ENCODE measurements around the gene SZRD1. TPM values are rescaled to one million over a fixed set of nuclear protein-coding genes. Genes with fewer than 3 reads are reported as not detected.

The SZRD1 gene
- total and polyA plus RNA-seq, 2 experiments from 2014 or later: 61.1 to 92.6 TPM

- H3K4me1 ChIP-seq (ENCODE audit: insufficient read depth): peaks cover 8% of the 10 kb centered on the region
- no peak for TF ChIP-seq EZH2 (IDR thresholded peaks at IDR 0.05; ENCODE audit: insufficient read depth, poor library complexity, severe bottlenecking)
- no peak for TF ChIP-seq EZH2phosphoT487 (IDR thresholded peaks at IDR 0.05; ENCODE audit: insufficient read depth, low read depth)
- H3K27me3 ChIP-seq (replicated peaks; ENCODE audit: insufficient read depth): no peaks in the 10 kb centered on the region
- no peaks in the 10 kb centered on the region for H3K9me2 ChIP-seq (ENCODE audit: insufficient read depth)
- in situ Hi-C loops (cut with MboI): no loop called here
- no peaks in the 10 kb centered on the region for H3K9me3 ChIP-seq (ENCODE audit: low read depth)
- no peaks in the 10 kb centered on the region for H3K79me2 ChIP-seq (ENCODE audit: insufficient read depth)
- no peak overlapping the region for H3K9ac ChIP-seq
- WGBS, 2 experiments (ENCODE audit: low coverage in 1 of 2, low lambda C conversion rate in 2 of 2, missing lambda C conversion rate in 2 of 2): 64 to 77% methylated on average over 5 of the region's 5 CpGs
- H3K4me3 ChIP-seq: no peak overlapping the region
- H3K27ac ChIP-seq: no peak overlapping the region
- no peak for DNase-seq
- H3K36me3 ChIP-seq (ENCODE audit: low read depth): no peaks in the 10 kb centered on the region
- peaks cover 10% of the 10 kb centered on the region; the same call in 1 of the 2 replicates for H3F3A ChIP-seq (ENCODE audit: insufficient read depth)
- no peaks in the 10 kb centered on the region for H4K20me1 ChIP-seq (ENCODE audit: insufficient read depth)
- H3K4me2 ChIP-seq (ENCODE audit: unreplicated experiment): no peak overlapping the region
- no peak overlapping the region for H2AFZ ChIP-seq
Measured at GRCh38 chr1:16405441-16405840, 38.4 kb downstream of the SZRD1 start.

GRCh38 chr1:16406868-16407267 is 39.8 kb downstream of the SZRD1 start:
- Histone ChIP-seq H3K27ac (no peak overlapping the region), H3K9ac (no peak overlapping the region), H3K27me3 (replicated peaks; ENCODE audit: insufficient read depth) (no peaks in the 10 kb centered on the region), H3K4me3 (no peak overlapping the region), H3K36me3 (ENCODE audit: low read depth) (no peaks in the 10 kb centered on the region), H3K4me2 (ENCODE audit: unreplicated experiment) (no peak overlapping the region), H3F3A (ENCODE audit: insufficient read depth) (peaks cover 5% of the 10 kb centered on the region; the same call in 1 of the 2 replicates), H3K9me2 (ENCODE audit: insufficient read depth) (no peaks in the 10 kb centered on the region), H3K4me1 (ENCODE audit: insufficient read depth) (peaks cover 8% of the 10 kb centered on the region), H3K79me2 (ENCODE audit: insufficient read depth) (no peaks in the 10 kb centered on the region), H3K9me3 (ENCODE audit: low read depth) (no peaks in the 10 kb centered on the region), H4K20me1 (ENCODE audit: insufficient read depth) (no peaks in the 10 kb centered on the region), H2AFZ (no peak overlapping the region)
- TF ChIP-seq EZH2phosphoT487 (IDR thresholded peaks at IDR 0.05; ENCODE audit: insufficient read depth, low read depth) (no peak), EZH2 (IDR thresholded peaks at IDR 0.05; ENCODE audit: insufficient read depth, poor library complexity, severe bottlenecking) (no peak)
- in situ Hi-C loops (cut with MboI): no loop called here
- WGBS, 2 experiments (ENCODE audit: low coverage in 1 of 2, low lambda C conversion rate in 2 of 2, missing lambda C conversion rate in 2 of 2): 88 to 91% methylated on average over 9 of the region's 9 CpGs
- no peak for DNase-seq

- H3K9me3 ChIP-seq (ENCODE audit: low read depth): no peaks in the 10 kb centered on the region
- H3K27ac ChIP-seq: no peak overlapping the region
- no peaks in the 10 kb centered on the region for H3K4me1 ChIP-seq (ENCODE audit: insufficient read depth)
- H3K4me2 ChIP-seq (ENCODE audit: unreplicated experiment): no peak overlapping the region
- H2AFZ ChIP-seq: no peak overlapping the region
- no peaks in the 10 kb centered on the region for H3K9me2 ChIP-seq (ENCODE audit: insufficient read depth)
- H3K27me3 ChIP-seq (replicated peaks; ENCODE audit: insufficient read depth): no peaks in the 10 kb centered on the region
- H3K79me2 ChIP-seq (ENCODE audit: insufficient read depth): no peaks in the 10 kb centered on the region
- TF ChIP-seq EZH2 (IDR thresholded peaks at IDR 0.05; ENCODE audit: insufficient read depth, poor library complexity, severe bottlenecking): no peak
- no peak for TF ChIP-seq EZH2phosphoT487 (IDR thresholded peaks at IDR 0.05; ENCODE audit: insufficient read depth, low read depth)
- no peaks in the 10 kb centered on the region for H4K20me1 ChIP-seq (ENCODE audit: insufficient read depth)
- H3K4me3 ChIP-seq: no peak overlapping the region
- H3K36me3 ChIP-seq (ENCODE audit: low read depth): no peaks in the 10 kb centered on the region
- no peaks in the 10 kb centered on the region for H3F3A ChIP-seq (ENCODE audit: insufficient read depth)
- no peak overlapping the region for H3K9ac ChIP-seq
- WGBS, 2 experiments (ENCODE audit: low coverage in 1 of 2, low lambda C conversion rate in 2 of 2, missing lambda C conversion rate in 2 of 2): 78 to 81% methylated on average over 20 to 25 of the region's 25 CpGs
- in situ Hi-C loops (cut with MboI): no loop called here
- DNase-seq: no peak
Measured at GRCh38 chr1:16409536-16410152, 42.6 kb downstream of the SZRD1 start.

- Histone ChIP-seq H3K9ac (no peak overlapping the region), H3K9me2 (ENCODE audit: insufficient read depth) (no peaks in the 10 kb centered on the region), H3K4me1 (ENCODE audit: insufficient read depth) (no peaks in the 10 kb centered on the region), H3K36me3 (ENCODE audit: low read depth) (no peaks in the 10 kb centered on the region), H3K79me2 (ENCODE audit: insufficient read depth) (no peaks in the 10 kb centered on the region), H3K27me3 (replicated peaks; ENCODE audit: insufficient read depth) (no peaks in the 10 kb centered on the region), H3K4me3 (no peak overlapping the region), H3F3A (ENCODE audit: insufficient read depth) (no peaks in the 10 kb centered on the region), H3K9me3 (ENCODE audit: low read depth) (no peaks in the 10 kb centered on the region), H4K20me1 (ENCODE audit: insufficient read depth) (no peaks in the 10 kb centered on the region), H3K4me2 (ENCODE audit: unreplicated experiment) (no peak overlapping the region), H2AFZ (no peak overlapping the region), H3K27ac (no peak overlapping the region)
- TF ChIP-seq EZH2phosphoT487 (IDR thresholded peaks at IDR 0.05; ENCODE audit: insufficient read depth, low read depth) (no peak), EZH2 (IDR thresholded peaks at IDR 0.05; ENCODE audit: insufficient read depth, poor library complexity, severe bottlenecking) (no peak)
- in situ Hi-C loops (cut with MboI): no loop called here
- no peak for DNase-seq
- 81 to 87% methylated on average over 5 of the region's 5 CpGs for WGBS, 2 experiments (ENCODE audit: low coverage in 1 of 2, low lambda C conversion rate in 2 of 2, missing lambda C conversion rate in 2 of 2)
Measured at GRCh38 chr1:16410803-16411202, 43.8 kb downstream of the SZRD1 start.
